PC-9 (cell line): ENCODE results near the gene SNX9. TPM values are rescaled to one million over a fixed set of nuclear protein-coding genes. Genes with fewer than 3 reads are reported as not detected.

Experiments
- BruUV-seq: library from RNA; stranded (reverse); fragments of 400-500 nt; replicated peaks from 2 replicates; lab custom pipeline; 2021; lab: Mats Ljungman, UMichigan
- CTCF ChIA-PET: fragments of 300-600 bp; sonication (Branson Sonifier 250); formaldehyde crosslinking; loops from one replicate; lab custom pipeline; 2022; ENCODE audit warnings: antibody characterized with exemption; lab: Charles Lee
- POLR2A ChIA-PET: fragments of 300-600 bp; sonication (Branson Sonifier 250); formaldehyde crosslinking; loops from one replicate; lab custom pipeline; 2022; ENCODE audit warnings: antibody characterized with exemption; ENCODE audit not compliant: unreplicated experiment; lab: Charles Lee
- DNase-seq, 2 experiments: peaks; one replicate each; pipeline versions ENCODE4 v3.0.0 to v3.0.0-alpha.2; 2015 to 2022; ENCODE audit warnings: mixed read lengths in 1 of 2
- H2AFZ ChIP-seq: fragments of 200-600 bp; sonication (generic); 2 replicates; pipeline ENCODE4 v1.8.1; 2017; ENCODE audit warnings: antibody characterized with exemption
- H3F3A ChIP-seq: fragments of 200-600 bp; sonication (generic); 2 replicates; pipeline ENCODE4 v1.8.1; 2017; ENCODE audit warnings: antibody characterized with exemption, mild to moderate bottlenecking, low read depth; ENCODE audit not compliant: insufficient read depth
- H3K27ac ChIP-seq: fragments of 200-600 bp; sonication (generic); 2 replicates; pipeline ENCODE4 v1.6.1; 2016; ENCODE audit warnings: mixed run types
- H3K27me3 ChIP-seq: fragments of 200-600 bp; sonication (generic); 2 replicates; pipeline ENCODE4 v1.6.1; 2016; ENCODE audit warnings: low read depth, mixed run types; ENCODE audit not compliant: insufficient read depth
- H3K36me3 ChIP-seq: fragments of 200-600 bp; sonication (generic); 2 replicates; pipeline ENCODE4 v1.6.1; 2016; ENCODE audit warnings: low read depth, mixed run types
- H3K4me1 ChIP-seq: fragments of 200-600 bp; sonication (generic); replicated peaks from 2 replicates; pipeline ENCODE4 v1.6.1; 2016; ENCODE audit warnings: mixed run types; ENCODE audit not compliant: insufficient read depth
- H3K4me2 ChIP-seq: fragments of 200-600 bp; sonication (generic); 2 replicates; pipeline ENCODE4 v1.6.1; 2017; ENCODE audit warnings: mixed run types
- H3K4me3 ChIP-seq: fragments of 200-600 bp; sonication (generic); 2 replicates; pipeline ENCODE4 v1.6.1; 2016; ENCODE audit warnings: mixed run types
- H3K79me2 ChIP-seq: fragments of 200-600 bp; sonication (generic); 2 replicates; pipeline ENCODE4 v1.6.1; 2017; ENCODE audit warnings: low read depth, mixed run types
- H3K9me2 ChIP-seq: fragments of 200-600 bp; sonication (generic); 2 replicates; pipeline ENCODE4 v1.8.1; 2017; ENCODE audit warnings: mild to moderate bottlenecking; ENCODE audit not compliant: insufficient read depth
- H3K9me3 ChIP-seq: fragments of 200-600 bp; sonication (generic); 2 replicates; pipeline ENCODE4 v1.8.1; 2016; ENCODE audit warnings: low read depth; ENCODE audit not compliant: insufficient read depth
- H4K20me1 ChIP-seq: fragments of 200-600 bp; sonication (generic); 2 replicates; pipeline ENCODE4 v1.8.1; 2017; ENCODE audit not compliant: insufficient read depth
- CTCF ChIP-seq: fragments of 200-600 bp; sonication (generic); conservative IDR thresholded peaks from 2 replicates; pipeline ENCODE4 v1.6.1; 2017; ENCODE audit warnings: mixed run types, antibody characterized with exemption, mild to moderate bottlenecking, moderate library complexity
- EZH2 ChIP-seq: fragments of 200-600 bp; sonication (generic); IDR thresholded peaks from 2 replicates; pipeline ENCODE4 v1.8.0; 2017; ENCODE audit warnings: antibody characterized with exemption, low read depth
- intact Hi-C: fragments of 100-400 bp; cut with micrococcal nuclease; formaldehyde crosslinking; loops from one replicate; pipeline ENCODE4 v1.10.0; 2022; ENCODE audit not compliant: unreplicated experiment
- total RNA-seq: library from RNA; stranded (reverse); gene quantifications from 2 replicates; pipeline ENCODE4 v1.2.3, GENCODE V29; 2021

SNX9 gene
- total RNA-seq, 1 experiment from 2014 or later = 25.0 TPM

- peaks cover 95% of the 10 kb centered on the region for H3K79me2 ChIP-seq
- H3K36me3 ChIP-seq = no peaks in the 10 kb centered on the region
- peaks cover 29% of the 10 kb centered on the region for H4K20me1 ChIP-seq
- POLR2A ChIA-PET = no interaction called here
- H2AFZ ChIP-seq = no peak overlapping the region
- CTCF ChIA-PET = no interaction called here
- no peak for DNase-seq
- H3K4me1 ChIP-seq = peaks cover 59% of the 10 kb centered on the region
- intact Hi-C loops = no loop called here
- no peaks in the 10 kb centered on the region for H3K27me3 ChIP-seq
- no peaks in the 10 kb centered on the region for H3K9me2 ChIP-seq
- BruUV-seq = no TSS peak
- no peak overlapping the region for H3K4me3 ChIP-seq
- H3K9me3 ChIP-seq = no peaks in the 10 kb centered on the region
- peaks cover 15% of the 10 kb centered on the region for H3F3A ChIP-seq
- no peak overlapping the region for H3K4me2 ChIP-seq
- no peak for TF ChIP-seq CTCF
- no peak for TF ChIP-seq EZH2
- no peak overlapping the region for H3K27ac ChIP-seq
Measured at GRCh38 chr6:157991067-157991432, 168.0 kb downstream of the SNX9 start.

GRCh38 chr6:157993076-157993475 lies 170.0 kb downstream of the SNX9 start:
- H4K20me1 ChIP-seq = peaks cover 29% of the 10 kb centered on the region
- no TSS peak for BruUV-seq
- no peak for TF ChIP-seq CTCF
- no peak for TF ChIP-seq EZH2

GRCh38 chr6:157994125-157994795 lies 171.2 kb downstream of the SNX9 start:
- Histone ChIP-seq H4K20me1 (peaks cover 21% of the 10 kb centered on the region), H2AFZ (no peak overlapping the region), H3K36me3 (no peaks in the 10 kb centered on the region), H3K27me3 (no peaks in the 10 kb centered on the region), H3F3A (peaks cover 5% of the 10 kb centered on the region; the same call in 1 of the 2 replicates), H3K27ac (no peak overlapping the region), H3K4me2 (no peak overlapping the region; the same call in 1 of the 2 replicates), H3K4me3 (no peak overlapping the region), H3K79me2 (peaks cover 92% of the 10 kb centered on the region), H3K4me1 (peaks cover 33% of the 10 kb centered on the region), H3K9me3 (no peaks in the 10 kb centered on the region), H3K9me2 (no peaks in the 10 kb centered on the region)
- POLR2A ChIA-PET = no interaction called here
- TF ChIP-seq EZH2 (no peak), CTCF (no peak)
- CTCF ChIA-PET = no interaction called here
- intact Hi-C loops = no loop called here
- DNase-seq = peak in 1 of 2 experiments; percentile 32
- BruUV-seq = no TSS peak

More at GRCh38 chr6:157993076-157993475, 170.0 kb downstream of the SNX9 start:
- ChIA-PET CTCF (no interaction called here), POLR2A (interaction anchor here (0.7 kb wide), 1 partner anchor 38 kb away, joined by 7 read pairs; no protein-coding TSS in a partner anchor)
- Histone ChIP-seq H3K4me1 (peaks cover 44% of the 10 kb centered on the region), H3K27me3 (no peaks in the 10 kb centered on the region), H3K4me3 (no peak overlapping the region), H3K4me2 (no peak overlapping the region), H3K9me3 (no peaks in the 10 kb centered on the region), H3K36me3 (no peaks in the 10 kb centered on the region), H2AFZ (no peak overlapping the region), H3K79me2 (peaks cover 92% of the 10 kb centered on the region), H3K27ac (no peak overlapping the region), H3F3A (peaks cover 5% of the 10 kb centered on the region; the same call in 1 of the 2 replicates), H3K9me2 (no peaks in the 10 kb centered on the region)
- DNase-seq = no peak
- intact Hi-C loops = no loop called here

Other genes starting within 250 kb of the SNX9 start
- 30.3 and 39.4 TPM in 2 replicates for gene SYNJ2, start 158.6 kb downstream of the SNX9 start, total RNA-seq